Raji (cell line): ENCODE results near the gene BNIPL.

ENCODE experiments used
- POLR2A ChIP-seq: IDR thresholded peaks from 2 replicates; pipeline ENCODE4 v1.6.1; 2011; ENCODE audit warnings: low read depth, low read length, control low read depth; ENCODE audit not compliant: insufficient read depth

Gene BNIPL

DNA sequence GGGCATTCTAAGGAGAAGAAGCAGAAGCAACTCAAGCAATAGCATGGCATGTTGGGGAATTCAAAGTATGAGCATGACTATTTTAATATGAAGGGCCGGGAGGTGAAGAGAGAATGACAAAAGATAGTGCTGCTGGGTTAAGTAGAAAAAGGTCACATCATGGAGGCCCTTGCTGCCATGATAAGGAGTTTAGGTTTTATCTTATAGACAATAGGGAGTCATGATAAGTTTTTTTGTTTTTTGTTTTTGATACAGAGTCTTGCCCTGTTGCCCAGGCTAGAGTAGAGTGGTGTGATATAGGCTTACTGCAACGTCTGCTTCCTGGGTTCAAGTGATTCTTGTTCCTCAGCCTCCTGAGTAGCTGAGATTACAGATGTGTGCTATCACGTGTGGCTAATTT lies 3.1 kb downstream of the BNIPL start:
- no peak for TF ChIP-seq POLR2A

DNA sequence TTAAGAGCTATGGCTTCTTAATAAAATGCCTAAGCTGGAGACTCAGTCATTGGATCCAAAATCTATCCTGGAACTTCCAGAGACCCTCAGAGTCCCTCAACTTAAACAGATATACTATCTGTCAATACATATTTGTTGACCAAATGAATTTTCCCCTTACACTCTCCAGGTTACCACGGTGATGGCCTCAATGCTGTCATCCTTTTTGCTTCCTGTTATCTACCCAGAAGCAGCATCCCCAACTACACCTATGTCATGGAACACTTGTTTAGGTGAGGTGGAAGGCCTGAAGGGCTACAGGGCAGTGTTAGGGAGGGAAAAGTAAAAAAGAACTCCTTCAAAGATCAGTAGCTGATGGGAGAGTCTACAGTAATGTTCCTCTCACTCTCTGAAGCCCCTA lies 6.8 kb downstream of the BNIPL start:
- TF ChIP-seq POLR2A = no peak

DNA sequence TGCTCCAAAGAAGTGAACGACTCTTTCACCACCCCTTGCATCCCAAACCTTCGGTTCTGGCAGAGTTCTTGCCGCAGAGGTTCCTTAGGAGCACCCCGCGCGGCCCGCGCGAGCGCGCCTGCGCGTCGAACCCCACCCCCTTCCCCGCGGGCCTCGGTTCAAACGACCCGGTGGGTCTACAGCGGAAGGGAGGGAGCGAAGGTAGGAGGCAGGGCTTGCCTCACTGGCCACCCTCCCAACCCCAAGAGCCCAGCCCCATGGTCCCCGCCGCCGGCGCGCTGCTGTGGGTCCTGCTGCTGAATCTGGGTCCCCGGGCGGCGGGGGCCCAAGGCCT lies 11.2 kb downstream of the BNIPL start, which contains the start of gene C1orf56:
TSS of gene C1orf56 (plus strand) at position 161 of the 334 bp plus-strand sequence. CDS start at position 258, 97 bp downstream.
- peak; percentile 64 for TF ChIP-seq POLR2A

DNA sequence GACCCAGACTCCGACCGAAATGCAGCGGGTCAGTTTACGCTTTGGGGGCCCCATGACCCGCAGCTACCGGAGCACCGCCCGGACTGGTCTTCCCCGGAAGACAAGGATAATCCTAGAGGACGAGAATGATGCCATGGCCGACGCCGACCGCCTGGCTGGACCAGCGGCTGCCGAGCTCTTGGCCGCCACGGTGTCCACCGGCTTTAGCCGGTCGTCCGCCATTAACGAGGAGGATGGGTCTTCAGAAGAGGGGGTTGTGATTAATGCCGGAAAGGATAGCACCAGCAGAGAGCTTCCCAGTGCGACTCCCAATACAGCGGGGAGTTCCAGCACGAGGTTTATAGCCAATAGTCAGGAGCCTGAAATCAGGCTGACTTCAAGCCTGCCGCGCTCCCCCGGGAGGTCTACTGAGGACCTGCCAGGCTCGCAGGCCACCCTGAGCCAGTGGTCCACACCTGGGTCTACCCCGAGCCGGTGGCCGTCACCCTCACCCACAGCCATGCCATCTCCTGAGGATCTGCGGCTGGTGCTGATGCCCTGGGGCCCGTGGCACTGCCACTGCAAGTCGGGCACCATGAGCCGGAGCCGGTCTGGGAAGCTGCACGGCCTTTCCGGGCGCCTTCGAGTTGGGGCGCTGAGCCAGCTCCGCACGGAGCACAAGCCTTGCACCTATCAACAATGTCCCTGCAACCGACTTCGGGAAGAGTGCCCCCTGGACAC lies 11.7 kb downstream of the BNIPL start:
- 0 out of 2 replicates have a peak, but pooled peaks have one; percentile 25 for TF ChIP-seq POLR2A

DNA sequence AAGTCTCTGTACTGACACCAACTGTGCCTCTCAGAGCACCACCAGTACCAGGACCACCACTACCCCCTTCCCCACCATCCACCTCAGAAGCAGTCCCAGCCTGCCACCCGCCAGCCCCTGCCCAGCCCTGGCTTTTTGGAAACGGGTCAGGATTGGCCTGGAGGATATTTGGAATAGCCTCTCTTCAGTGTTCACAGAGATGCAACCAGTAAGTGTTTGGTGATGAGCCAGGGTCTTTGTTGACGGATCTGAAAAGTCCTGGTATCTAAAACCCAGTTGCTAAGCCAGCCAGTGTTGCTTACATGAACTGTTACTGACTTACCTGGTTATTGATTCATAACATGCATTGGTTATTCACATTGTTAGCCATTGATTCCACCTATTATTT lies 12.3 kb downstream of the BNIPL start:
- TF ChIP-seq POLR2A = no peak; the same call in 1 of the 2 replicates

DNA sequence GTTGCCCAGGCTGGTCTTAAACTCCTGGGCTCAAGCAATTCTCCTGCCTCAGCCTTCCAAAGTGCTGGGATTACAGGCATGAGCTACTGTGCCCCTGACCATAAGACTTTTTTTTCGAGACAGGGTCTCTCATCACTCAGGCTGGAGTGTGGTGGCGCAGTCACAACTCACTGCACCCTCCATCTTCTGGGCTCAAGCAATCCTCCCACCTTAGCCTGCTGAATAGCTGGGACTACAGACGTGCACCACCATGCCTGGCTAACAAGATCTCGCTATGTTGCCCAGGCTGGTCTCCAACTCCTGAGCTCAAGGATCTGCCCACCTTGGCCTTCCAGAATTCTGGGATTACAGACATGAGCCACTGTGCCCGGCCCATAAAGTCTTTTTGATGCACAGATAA lies 13.1 kb downstream of the BNIPL start:
- no peak for TF ChIP-seq POLR2A

DNA sequence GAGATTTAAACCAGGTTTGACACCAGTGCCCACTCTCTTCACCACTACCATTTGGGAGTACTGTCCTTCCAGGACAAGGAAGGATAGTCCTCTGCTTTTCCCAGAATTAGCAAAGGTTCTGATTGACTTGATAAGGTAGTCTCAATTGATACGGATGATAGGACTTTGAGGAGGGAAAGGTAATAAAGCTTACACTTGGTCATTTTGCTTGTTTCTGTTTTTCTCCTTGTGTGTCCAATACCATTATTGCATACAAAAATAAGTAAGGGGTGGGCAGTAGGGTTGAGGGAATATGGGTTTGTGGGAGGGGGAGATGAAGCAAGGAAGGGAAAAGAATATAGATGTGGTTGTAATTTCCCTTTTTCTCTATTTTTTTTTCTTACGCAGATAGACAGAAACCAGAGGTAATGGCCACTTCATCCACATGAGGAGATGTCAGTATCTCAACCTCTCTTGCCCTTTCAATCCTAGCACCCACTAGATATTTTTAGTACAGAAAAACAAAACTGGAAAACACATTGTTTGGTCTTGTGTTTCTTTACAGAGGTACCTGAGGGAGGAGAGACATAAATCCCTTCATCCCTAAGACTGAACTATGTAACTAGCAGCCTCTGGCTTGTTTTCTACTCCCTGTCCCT lies 13.8 kb downstream of the BNIPL start:
- TF ChIP-seq POLR2A = no peak

DNA sequence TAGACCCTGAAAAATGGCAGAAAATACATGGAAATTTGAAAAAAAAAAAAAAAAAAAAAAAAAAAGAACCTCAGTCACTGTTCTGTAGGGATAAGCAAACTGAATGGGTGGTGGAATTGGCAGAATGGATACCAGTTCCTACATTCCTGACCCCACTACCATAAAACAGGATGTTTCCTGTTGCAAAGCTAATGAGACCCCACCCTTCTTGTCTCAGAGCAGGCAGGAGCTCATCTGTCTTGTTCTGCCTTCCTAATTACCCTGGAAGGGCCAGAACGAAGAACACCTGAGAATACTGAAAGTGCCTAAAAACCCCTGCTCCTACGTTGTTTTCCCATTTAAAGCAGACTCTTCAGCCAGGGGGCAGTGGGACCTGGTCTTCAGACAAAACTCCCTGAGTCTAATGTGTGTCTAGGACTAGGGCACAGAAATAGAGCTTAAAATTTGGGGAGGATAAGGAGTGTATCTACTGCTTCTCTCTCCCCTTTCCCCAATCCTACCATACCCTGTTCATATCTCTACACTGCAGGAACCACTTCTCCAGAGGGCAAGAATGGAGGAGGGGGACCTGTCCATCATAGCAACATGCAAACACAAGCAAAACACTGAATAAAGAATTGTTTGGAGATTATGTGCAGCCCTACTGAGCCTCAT lies 15.1 kb downstream of the BNIPL start:
- TF ChIP-seq POLR2A = no peak

DNA sequence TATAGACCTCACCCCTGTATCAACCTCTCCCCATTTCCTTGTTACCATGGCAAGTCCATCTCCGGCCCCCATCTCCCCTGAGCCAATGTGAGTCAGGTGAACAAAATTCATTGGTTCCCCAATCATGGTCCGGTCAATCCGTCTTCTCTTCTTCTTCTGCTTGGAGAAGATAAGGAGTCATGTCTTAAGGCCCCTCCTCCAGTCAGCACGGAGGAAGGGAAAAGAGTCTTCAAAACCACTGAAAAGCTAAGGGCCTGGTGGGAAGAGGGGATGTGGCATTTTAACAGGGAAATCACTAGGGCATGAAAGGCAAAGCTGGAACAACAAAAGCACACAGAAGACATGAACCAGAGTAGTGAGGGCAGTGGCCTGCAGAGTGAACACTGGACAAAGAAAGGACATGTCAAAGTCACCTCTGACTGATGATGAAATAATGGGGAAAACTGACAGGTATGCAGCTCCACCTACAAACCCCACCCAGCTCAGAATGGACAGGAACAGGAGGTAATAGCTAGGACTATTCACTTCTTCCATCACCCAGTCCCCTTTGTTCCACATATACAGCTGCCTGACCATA lies 18.7 kb downstream of the BNIPL start:
- no peak for TF ChIP-seq POLR2A

DNA sequence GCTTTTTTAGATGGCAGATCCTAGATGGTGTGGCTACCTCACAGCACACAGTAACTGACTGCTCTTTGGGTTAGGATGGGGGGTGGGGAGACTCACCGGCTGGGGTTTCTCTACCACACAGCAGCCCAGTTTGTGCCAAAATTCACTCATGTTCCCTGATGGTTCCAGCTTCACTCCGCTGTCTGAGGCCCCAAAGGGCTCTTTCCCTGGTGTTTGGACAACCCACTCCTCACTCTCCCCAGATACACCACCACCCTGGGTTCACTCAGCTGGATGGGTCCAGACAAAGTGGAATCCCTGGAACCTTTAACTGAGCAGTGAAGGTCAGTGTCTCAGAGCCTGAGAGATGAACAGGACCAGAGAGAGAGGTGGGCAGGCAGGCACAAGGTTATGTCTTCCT lies 19.2 kb downstream of the BNIPL start:
- TF ChIP-seq POLR2A = no peak

DNA sequence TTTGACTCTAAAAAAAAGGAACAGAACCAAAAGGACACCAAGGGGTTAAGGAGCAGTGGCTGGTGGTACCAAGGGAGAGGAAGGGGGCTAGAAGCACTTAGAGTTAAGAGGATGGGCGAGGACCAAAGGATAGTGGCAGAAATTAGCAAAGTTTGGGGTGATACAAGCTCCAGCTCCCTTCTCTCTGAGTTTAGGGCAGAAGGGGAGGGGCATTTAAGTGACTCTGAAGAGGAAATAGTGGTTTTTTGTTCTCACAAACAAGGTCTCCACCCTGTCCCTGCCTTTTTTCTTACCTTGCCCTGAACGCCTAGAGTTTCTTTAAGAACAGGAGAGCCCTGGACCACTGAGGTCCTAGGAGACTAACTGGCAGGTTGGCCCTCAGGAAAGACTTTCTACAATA lies 19.8 kb downstream of the BNIPL start:
- TF ChIP-seq POLR2A = no peak

DNA sequence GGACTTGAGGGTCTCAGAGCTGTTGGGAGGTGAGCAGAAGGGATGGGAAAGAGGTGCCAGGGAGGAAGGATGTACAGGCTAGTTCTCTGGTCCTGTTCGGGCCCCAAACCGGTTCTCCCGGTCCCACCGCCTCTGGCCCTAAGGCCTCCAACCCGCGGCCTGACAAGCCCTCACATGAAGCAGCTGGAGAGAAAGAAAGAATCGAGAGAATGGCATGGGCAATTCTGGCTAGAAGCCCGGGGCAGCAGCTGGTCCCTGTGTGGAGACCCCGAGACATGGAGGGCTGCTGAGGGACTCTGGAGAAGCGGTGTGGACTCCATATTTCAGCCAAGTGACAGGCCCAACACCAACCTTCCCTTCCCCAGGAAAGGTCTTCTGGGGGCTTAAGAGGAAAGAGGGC lies 22.3 kb downstream of the BNIPL start:
- TF ChIP-seq POLR2A = no peak

DNA sequence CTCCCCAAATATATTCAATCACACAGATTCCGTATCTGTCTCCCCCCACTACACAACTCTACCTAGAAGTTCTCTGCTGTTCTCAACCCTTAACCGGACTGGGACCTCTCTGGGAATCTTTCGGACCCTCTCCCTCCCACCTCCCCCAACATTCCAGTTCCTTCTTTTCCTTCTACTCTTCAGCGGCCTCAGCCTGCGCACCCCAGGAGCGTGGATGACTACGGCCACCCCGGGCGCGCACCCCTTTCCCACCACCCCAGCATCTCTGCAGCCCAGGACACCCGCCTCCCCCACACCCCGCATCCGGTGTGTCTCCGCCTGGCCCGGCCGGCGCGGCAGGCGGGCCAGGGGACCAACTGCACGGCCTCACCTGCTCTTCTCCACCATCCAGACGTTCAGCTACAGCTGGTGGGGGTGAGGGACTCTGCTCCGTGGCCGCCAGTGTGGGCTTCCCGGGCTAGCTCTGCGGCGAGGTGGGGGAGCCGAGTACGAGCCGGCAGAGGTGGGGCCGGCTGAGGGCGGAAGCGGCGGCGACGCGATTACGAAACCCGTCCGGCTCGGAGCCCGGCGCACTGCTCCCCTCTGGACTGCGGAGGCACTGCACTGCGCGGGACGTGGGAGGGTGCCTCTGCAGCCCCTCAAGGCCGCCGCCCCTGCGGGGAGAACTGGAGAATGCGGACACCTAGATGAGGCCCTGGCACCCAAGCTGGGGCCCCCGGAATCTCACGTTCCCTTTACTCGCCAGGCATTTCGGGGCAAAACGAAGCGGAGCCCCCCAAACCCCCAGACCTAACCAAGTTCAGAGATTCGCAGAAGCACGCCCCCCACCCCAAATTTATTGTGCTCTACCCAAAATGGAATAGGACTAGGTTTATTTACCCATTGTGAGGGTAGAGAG lies 23.0 kb downstream of the BNIPL start, which contains the start of gene CDC42SE1:
TSS of gene CDC42SE1 (minus strand) at position 514 of the 898 bp plus-strand sequence. CDS start 3,892 bp downstream, outside the sequence.
- peak; percentile 91 for TF ChIP-seq POLR2A

DNA sequence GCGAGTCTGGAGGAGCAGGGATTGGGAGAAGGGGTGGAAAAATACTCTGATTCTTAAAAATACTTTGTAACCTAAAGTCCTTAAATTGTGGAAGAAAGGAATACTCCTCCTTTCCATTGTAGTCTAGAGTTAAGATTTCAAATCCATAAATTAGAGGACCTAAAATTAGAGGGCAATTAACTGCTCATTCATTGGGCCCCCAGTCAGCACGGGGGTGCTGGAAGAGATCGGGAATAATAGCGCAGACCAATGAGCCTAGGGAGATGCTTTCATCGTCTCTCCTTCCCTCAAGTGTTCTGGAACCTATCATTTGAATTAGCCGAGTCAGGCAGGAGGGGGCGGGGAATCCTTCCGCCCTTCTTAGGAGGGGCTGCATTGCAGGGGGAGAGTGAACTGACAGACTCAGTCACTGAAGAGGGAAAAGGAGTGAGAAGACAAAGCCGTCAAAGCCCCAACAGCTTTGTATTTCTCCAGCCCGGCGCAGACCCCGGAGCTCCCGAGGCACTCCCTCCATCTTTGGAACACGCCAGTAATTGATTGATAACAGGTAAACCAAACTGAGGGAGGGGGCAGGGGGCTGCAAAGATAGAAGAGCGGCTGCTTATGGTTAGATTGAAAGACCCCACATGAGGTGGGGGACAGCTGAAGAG lies 23.7 kb downstream of the BNIPL start, which contains the start of gene MLLT11:
TSS of gene MLLT11 (plus strand) at position 391 of the 650 bp plus-strand sequence. CDS start 6,828 bp downstream, outside the sequence.
- peak; percentile 50; the same call in 1 of the 2 replicates for TF ChIP-seq POLR2A
